Ishikawa (cell line): Measurements from ENCODE around the gene MRPS18B.

ENCODE experiments used
- CEBPB ChIP-seq: IDR thresholded peaks from 2 replicates; pipeline ENCODE4 v1.6.1; 2012
- CREB1 ChIP-seq: IDR thresholded peaks from 2 replicates; pipeline ENCODE4 v1.6.1; 2012; ENCODE audit warnings: low read depth
- EGR1 ChIP-seq: IDR thresholded peaks from 2 replicates; pipeline ENCODE4 v1.6.1; 2012
- EP300 ChIP-seq: IDR thresholded peaks from 2 replicates; pipeline ENCODE4 v1.6.1; 2012; ENCODE audit warnings: borderline replicate concordance
- FOXM1 ChIP-seq: IDR thresholded peaks from 2 replicates; pipeline ENCODE4 v1.6.1; 2012; ENCODE audit warnings: low read depth, borderline replicate concordance
- NFIC ChIP-seq: IDR thresholded peaks from 2 replicates; pipeline ENCODE4 v1.6.1; 2012
- RAD21 ChIP-seq: IDR thresholded peaks from 2 replicates; pipeline ENCODE4 v1.6.1; 2012; ENCODE audit warnings: low read depth
- REST ChIP-seq: IDR thresholded peaks from 2 replicates; pipeline ENCODE4 v1.6.1; 2012; ENCODE audit warnings: low read depth, mild to moderate bottlenecking
- TAF1 ChIP-seq: IDR thresholded peaks from 2 replicates; pipeline ENCODE4 v1.6.1; 2012; ENCODE audit warnings: low read depth, mild to moderate bottlenecking
- TCF12 ChIP-seq: IDR thresholded peaks from 2 replicates; pipeline ENCODE4 v1.6.1; 2012; ENCODE audit warnings: low read depth
- TEAD4 ChIP-seq: IDR thresholded peaks from 2 replicates; pipeline ENCODE4 v1.6.1; 2012
- YY1 ChIP-seq: IDR thresholded peaks from 2 replicates; pipeline ENCODE4 v1.6.1; 2012; ENCODE audit warnings: low read depth
- ZBTB7A ChIP-seq: IDR thresholded peaks from 2 replicates; pipeline ENCODE4 v1.6.1; 2012; ENCODE audit warnings: low read depth
- TF ChIP-seq, protein P1 (sequence below): IDR thresholded peaks from 2 replicates; pipeline ENCODE4 v1.6.1; 2012
- TF ChIP-seq, protein P2 (sequence below): IDR thresholded peaks from 2 replicates; pipeline ENCODE4 v1.6.1; 2012

Gene MRPS18B

DNA sequence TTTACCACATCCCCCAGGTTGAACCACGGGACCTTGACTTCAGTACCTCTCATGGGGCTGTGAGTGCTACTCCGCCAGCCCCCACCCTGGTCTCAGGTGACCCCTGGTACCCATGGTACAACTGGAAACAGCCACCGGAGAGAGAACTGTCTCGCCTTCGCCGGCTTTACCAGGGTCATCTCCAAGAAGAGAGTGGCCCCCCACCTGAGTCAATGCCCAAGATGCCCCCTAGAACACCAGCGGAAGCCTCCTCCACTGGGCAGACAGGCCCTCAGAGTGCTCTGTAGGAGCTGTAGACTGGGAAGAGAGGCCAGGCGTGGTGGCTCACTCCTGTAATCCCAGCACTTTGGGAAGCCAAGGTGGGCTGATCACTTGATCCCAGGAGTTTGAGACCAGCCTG, 7.9 kb downstream of the MRPS18B start:
- TF ChIP-seq YY1 (no peak), RAD21 (no peak), EGR1 (no peak), CEBPB (no peak), TCF12 (no peak)

DNA sequence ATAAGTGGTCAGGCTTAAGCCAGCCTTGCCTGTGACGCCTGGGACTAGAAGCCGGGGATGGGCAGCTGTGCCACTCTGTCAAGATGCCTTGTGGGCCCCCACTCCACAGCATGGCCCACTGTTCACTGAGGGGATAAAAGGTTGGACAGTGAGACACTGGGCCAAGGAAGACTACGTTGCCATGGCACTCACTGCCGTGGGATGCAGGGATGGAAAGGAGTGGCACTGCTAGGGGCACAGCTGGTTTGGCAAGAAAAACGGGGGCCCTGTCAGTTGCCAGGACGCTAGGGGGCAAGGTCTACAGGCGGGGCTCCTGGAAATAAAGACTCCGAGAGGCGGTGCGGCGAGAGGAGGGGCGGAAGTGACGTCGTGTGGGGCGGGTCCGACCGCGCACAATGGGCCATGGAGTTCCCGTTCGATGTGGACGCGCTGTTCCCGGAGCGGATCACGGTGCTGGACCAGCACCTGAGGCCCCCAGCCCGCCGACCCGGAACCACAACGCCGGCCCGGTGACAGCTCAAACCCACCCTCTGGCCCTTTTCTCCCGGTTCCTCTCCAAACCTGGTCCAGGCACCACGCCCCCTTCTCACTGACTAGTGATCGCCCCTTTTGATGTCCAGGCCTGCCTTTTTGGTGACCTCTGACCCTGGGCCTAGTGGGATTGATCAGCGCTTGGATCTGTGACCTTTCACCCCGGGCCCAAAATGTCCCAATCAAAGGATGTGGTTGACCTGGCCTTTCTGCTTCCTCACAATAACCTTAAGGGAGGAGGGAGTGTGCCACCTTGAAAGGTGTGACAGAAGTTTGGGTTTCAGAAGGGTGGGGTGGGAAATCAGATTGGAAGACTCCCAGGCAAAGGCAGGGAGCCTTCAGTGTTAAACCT, 9.1 kb downstream of the MRPS18B start, which contains the start of gene ATAT1:
ATAT1 (plus strand) TSS at position 391 of the 883 bp plus-strand sequence.
- TF ChIP-seq TCF12 (0 out of 2 replicates have a peak, but pooled peaks have one; percentile 49), YY1 (peak; percentile 59; the same call in 1 of the 2 replicates), CREB1 (no peak; the same call in 1 of the 2 replicates), CEBPB (no peak), REST (no peak), TEAD4 (no peak), ZBTB7A (peak; percentile 79), EGR1 (no peak), FOXM1 (no peak), NFIC (peak; percentile 43; the same call in 1 of the 2 replicates), RAD21 (no peak), EP300 (no peak), TAF1 (peak; percentile 81)
- TF ChIP-seq, protein P1, sequence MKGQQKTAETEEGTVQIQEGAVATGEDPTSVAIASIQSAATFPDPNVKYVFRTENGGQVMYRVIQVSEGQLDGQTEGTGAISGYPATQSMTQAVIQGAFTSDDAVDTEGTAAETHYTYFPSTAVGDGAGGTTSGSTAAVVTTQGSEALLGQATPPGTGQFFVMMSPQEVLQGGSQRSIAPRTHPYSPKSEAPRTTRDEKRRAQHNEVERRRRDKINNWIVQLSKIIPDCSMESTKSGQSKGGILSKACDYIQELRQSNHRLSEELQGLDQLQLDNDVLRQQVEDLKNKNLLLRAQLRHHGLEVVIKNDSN, result no peak
- TF ChIP-seq, protein P2, sequence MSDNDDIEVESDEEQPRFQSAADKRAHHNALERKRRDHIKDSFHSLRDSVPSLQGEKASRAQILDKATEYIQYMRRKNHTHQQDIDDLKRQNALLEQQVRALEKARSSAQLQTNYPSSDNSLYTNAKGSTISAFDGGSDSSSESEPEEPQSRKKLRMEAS, result peak; percentile 61; the same call in 1 of the 2 replicates

DNA sequence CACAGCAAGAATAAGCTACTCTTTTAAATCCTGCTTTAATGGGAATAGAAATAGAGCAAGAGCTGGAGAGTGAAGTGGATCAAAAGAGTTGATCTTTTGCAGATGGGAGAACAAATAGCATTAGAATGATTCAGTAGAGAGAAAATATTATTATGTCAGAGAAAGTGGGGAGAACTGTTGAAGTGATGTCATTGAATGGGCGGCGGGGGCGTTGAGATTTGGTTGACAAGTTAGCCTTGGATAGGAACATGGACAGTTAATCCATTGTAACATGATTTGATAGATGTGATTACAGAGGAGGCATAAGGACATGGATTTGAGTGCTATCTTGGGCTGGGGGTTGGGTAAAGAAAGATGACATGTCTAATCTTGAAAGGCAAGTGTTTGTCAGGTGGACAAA, 18.2 kb downstream of the MRPS18B start:
- TF ChIP-seq TEAD4 (no peak), ZBTB7A (no peak), EGR1 (no peak), CREB1 (no peak), EP300 (no peak)
- TF ChIP-seq, protein P2, result no peak
- TF ChIP-seq, protein P1, result no peak

DNA sequence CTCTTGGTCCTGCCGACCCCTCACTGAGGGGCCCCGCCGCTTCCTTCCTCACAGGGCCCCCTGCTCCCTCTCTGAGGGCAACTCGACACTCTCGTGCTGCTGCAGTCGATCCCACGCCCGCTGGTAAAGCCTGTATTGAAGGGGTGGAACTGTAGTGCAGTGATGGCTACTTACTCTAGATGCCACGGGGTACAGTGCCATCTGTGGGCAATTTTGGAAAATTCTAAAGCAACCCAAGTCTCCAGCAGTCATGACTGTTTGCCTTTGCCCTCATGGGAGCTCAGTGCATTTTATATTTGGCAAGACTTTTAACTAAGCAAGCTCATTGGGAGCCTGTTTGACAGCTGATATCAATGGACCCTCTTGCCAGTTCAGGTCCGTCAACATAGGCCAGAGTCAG, 22.8 kb downstream of the MRPS18B start:
- TF ChIP-seq RAD21, result 0 out of 2 replicates have a peak, but pooled peaks have one; percentile 4
- no peak for TF ChIP-seq EP300

GRCh38 chr6:30641048-30641447, 23.4 kb downstream of the MRPS18B start:
- TF ChIP-seq REST, result no peak
- no peak for TF ChIP-seq ZBTB7A
- no peak for TF ChIP-seq TAF1
- TF ChIP-seq, protein P1, result no peak
- TF ChIP-seq, protein P2, result no peak
- no peak for TF ChIP-seq EP300
- no peak for TF ChIP-seq TEAD4
